ENCODE results near the gene PMS2. TPM values are rescaled to one million over a fixed set of nuclear protein-coding genes. Genes with fewer than 3 reads are reported as not detected.

The PMS2 gene
- total RNA-seq, 1 experiment from 2014 or later, result 27.6 TPM

- no peaks in the 10 kb centered on the region for H3K9me3 ChIP-seq (ENCODE audit: control insufficient read depth in 1 of 2, insufficient read depth in 1 of 2, low read depth in 1 of 2, low read length in 2 of 2)
- DNase-seq (ENCODE audit: low read depth, low spot score) (no peak), ATAC-seq (no peak)
- peaks cover 38 to 60% of the 10 kb centered on the region in 2 experiments for H3K36me3 ChIP-seq (ENCODE audit: control insufficient read depth in 1 of 2, insufficient read depth in 2 of 2, low read length in 2 of 2)
- H2AFZ ChIP-seq (ENCODE audit: low read depth, low read length, poor library complexity, severe bottlenecking), result no peak overlapping the region
- RAD21 ChIA-PET (ENCODE audit: low non-redundant PET in 1 of 2, low total read pairs in 2 of 2, uncharacterized antibody in 2 of 2, unreplicated experiment in 2 of 2), result no interaction called here
- POLR2A ChIA-PET, result no interaction called here
- H3K79me2 ChIP-seq (ENCODE audit: insufficient read depth, low read length), result peaks cover 15% of the 10 kb centered on the region
- intact Hi-C loops (cut with micrococcal nuclease), result no loop called here
- no peak overlapping the region for H3K4me3 ChIP-seq (replicated peaks in 1 of 2; ENCODE audit: low read depth in 1 of 2, low read length in 2 of 2)
- peaks cover 4% of the 10 kb centered on the region; the same call in 1 of the 2 replicates for H4K20me1 ChIP-seq (ENCODE audit: insufficient read depth)
- no peak overlapping the region for H3K27ac ChIP-seq (ENCODE audit: low read depth, low read length)
- H3K27me3 ChIP-seq (ENCODE audit: insufficient read depth, low read length), result no peaks in the 10 kb centered on the region
- BruUV-seq (replicated peaks), result no TSS peak
- no peak overlapping the region for H3K9ac ChIP-seq (ENCODE audit: low read length)
- TF ChIP-seq ELF1 (IDR thresholded peaks at IDR 0.05; ENCODE audit: borderline replicate concordance, low read depth) (no peak), SRF (IDR thresholded peaks at IDR 0.05; ENCODE audit: low read depth) (no peak), ATF3 (IDR thresholded peaks at IDR 0.05) (no peak), ZBTB33 (IDR thresholded peaks at IDR 0.05; ENCODE audit: extremely low read depth, insufficient replicate concordance, low read length) (no peak), POLR2A (IDR thresholded peaks at IDR 0.05; ENCODE audit: borderline replicate concordance, extremely low read depth, insufficient read depth, insufficient read length) (no peak), CBX3 (IDR thresholded peaks at IDR 0.05; ENCODE audit: low read depth) (no peak), POLR2AphosphoS5 (IDR thresholded peaks at IDR 0.05; ENCODE audit: low read depth, low read length) (no peak), REST (IDR thresholded peaks at IDR 0.05; ENCODE audit: low read depth) (no peak), MAX (IDR thresholded peaks at IDR 0.05) (no peak), RAD21 (IDR thresholded peaks at IDR 0.05; ENCODE audit: low read depth) (no peak), CEBPB (IDR thresholded peaks at IDR 0.05; ENCODE audit: low read depth) (no peak), JUND (IDR thresholded peaks at IDR 0.05) (no peak), ZFX (IDR thresholded peaks at IDR 0.05) (no peak), YY1 (IDR thresholded peaks at IDR 0.05; ENCODE audit: extremely low read depth, insufficient replicate concordance, low read depth, low read length) (no peak), EZH2phosphoT487 (IDR thresholded peaks at IDR 0.05; ENCODE audit: borderline replicate concordance) (no peak), SP1 (IDR thresholded peaks at IDR 0.05; ENCODE audit: low read depth) (no peak), ZNF274 (IDR thresholded peaks at IDR 0.05; ENCODE audit: low read depth, low read length) (no peak), EZH2 (IDR thresholded peaks at IDR 0.05) (no peak), SIN3A (IDR thresholded peaks at IDR 0.05; ENCODE audit: low read depth) (no peak), CTCF (IDR thresholded peaks at IDR 0.05 in 2 of 3, conservative IDR thresholded peaks at IDR 0.05 in 1 of 3; ENCODE audit: borderline replicate concordance in 1 of 3, insufficient read depth in 1 of 3, low read depth in 2 of 3, low read length in 2 of 3) (no peak)
- no peaks in the 10 kb centered on the region for H3K9me2 ChIP-seq (ENCODE audit: insufficient read depth)
- peaks cover 0 to 5% of the 10 kb centered on the region in 2 experiments; a peak in 2 of 4 replicates for H3K4me1 ChIP-seq (ENCODE audit: control insufficient read depth in 1 of 2, insufficient read depth in 2 of 2, low read length in 2 of 2)
- H3K4me2 ChIP-seq (ENCODE audit: low read length), result no peak overlapping the region
- CTCF ChIA-PET, result no interaction called here
Observed at GRCh38 chr7:6031567-6031966, 22.7 kb upstream of the PMS2 start.
